Measurements from ENCODE around the gene PPP1R8. TPM values are rescaled to one million over a fixed set of nuclear protein-coding genes. Genes with fewer than 3 reads are reported as not detected.

The PPP1R8 gene
- total and polyA plus RNA-seq, 2 experiments from 2014 or later = 13.4 to 50.5 TPM

- Mint-ChIP-seq H3K9me3 (no peaks in the 10 kb centered on the region), H3K36me3 (ENCODE audit: low read depth) (no peaks in the 10 kb centered on the region), H3K4me3 (no peak overlapping the region), H3K4me1 (peaks cover 6% of the 10 kb centered on the region), H3K27ac (no peak overlapping the region), H3K27me3 (ENCODE audit: insufficient read depth, low read depth, poor library complexity) (peaks cover 9% of the 10 kb centered on the region)
- DNase-seq (ENCODE audit: low spot score) = no peak
- Histone ChIP-seq H3K4me2 (no peak overlapping the region), H3K4me1 (ENCODE audit: insufficient read depth) (no peaks in the 10 kb centered on the region; the same call in 1 of the 2 replicates), H2AFZ (no peak overlapping the region), H3K27me3 (ENCODE audit: insufficient read depth) (no peaks in the 10 kb centered on the region), H3F3A (replicated peaks; ENCODE audit: low read depth) (no peaks in the 10 kb centered on the region), H3K27ac (ENCODE audit: low read depth) (no peak overlapping the region), H3K9me2 (ENCODE audit: insufficient read depth) (no peaks in the 10 kb centered on the region), H3K79me2 (replicated peaks; ENCODE audit: insufficient read depth) (no peaks in the 10 kb centered on the region), H3K4me3 (no peak overlapping the region), H3K36me3 (ENCODE audit: insufficient read depth) (no peaks in the 10 kb centered on the region), H4K20me1 (replicated peaks; ENCODE audit: insufficient read depth) (no peaks in the 10 kb centered on the region)
- ATAC-seq = no peak
- TF ChIP-seq STAT1 (IDR thresholded peaks at IDR 0.05; ENCODE audit: unreplicated experiment) = no peak
- no peak for TF ChIP-seq CREB1 (CRISPR knock-in tag; IDR thresholded peaks at IDR 0.05; ENCODE audit: low read depth)
- TF ChIP-seq NANOG (IDR thresholded peaks at IDR 0.05; ENCODE audit: borderline replicate concordance) = no peak
- no peak for TF ChIP-seq EZH2phosphoT487 (IDR thresholded peaks at IDR 0.05; ENCODE audit: unreplicated experiment)
- TF ChIP-seq ZNF114 (CRISPR knock-in tag; IDR thresholded peaks at IDR 0.05) = no peak
- no peak for TF ChIP-seq ZNF462 (CRISPR knock-in tag; IDR thresholded peaks at IDR 0.05)
- no peak for TF ChIP-seq EZH2 (IDR thresholded peaks at IDR 0.05; ENCODE audit: low read depth, unreplicated experiment)
- TF ChIP-seq JUNB (IDR thresholded peaks at IDR 0.05; ENCODE audit: unreplicated experiment) = no peak
- no peak for TF ChIP-seq POLR2AphosphoS5 (IDR thresholded peaks at IDR 0.05; ENCODE audit: low read depth)
- no peak for TF ChIP-seq CTCF (conservative IDR thresholded peaks at IDR 0.05; ENCODE audit: low read depth in 2 of 2)
- TF ChIP-seq REST (IDR thresholded peaks at IDR 0.05; ENCODE audit: unreplicated experiment) = no peak
- TF ChIP-seq ETS1 (IDR thresholded peaks at IDR 0.05) = no peak
- TF ChIP-seq ZNF331 (CRISPR knock-in tag; IDR thresholded peaks at IDR 0.05; ENCODE audit: low read depth) = no peak
Observed at GRCh38 chr1:27861436-27861835, 30.9 kb downstream of the PPP1R8 start.
